ENCODE results near the gene SLC46A3. TPM values are rescaled to one million over a fixed set of nuclear protein-coding genes. Genes with fewer than 3 reads are reported as not detected.
"Not testable (repeated sequence)": the region's sequence is repeated elsewhere in the genome, so short reads cannot be mapped to it uniquely, and the experiment has no call there.

Gene SLC46A3
- total RNA-seq, 6 donors from 2014 or later = 5.8 to 25.0 (median 14.6) TPM

DNA sequence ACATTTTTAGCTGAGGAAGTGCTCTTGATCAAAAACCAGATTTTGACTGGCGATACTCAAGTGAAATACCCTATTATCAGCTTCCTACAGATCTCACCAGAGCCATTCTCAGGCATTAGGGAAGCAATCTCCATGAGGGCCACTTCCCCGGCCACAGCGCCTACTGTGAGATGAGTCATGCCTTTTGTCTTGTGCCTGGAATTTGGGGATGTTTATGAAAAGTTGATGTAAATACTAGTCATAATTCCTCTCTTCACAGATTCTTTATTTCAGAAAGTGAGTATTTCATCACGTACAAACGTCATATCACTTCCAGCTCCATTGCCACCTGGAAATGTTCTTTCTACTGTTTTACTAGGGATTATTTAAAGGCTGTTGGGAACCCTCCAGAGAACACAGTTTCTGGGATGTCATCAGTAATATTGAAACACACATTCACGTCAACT lies 25.3 kb upstream of the SLC46A3 start:
- Histone ChIP-seq H3K27me3 (no peaks in the 10 kb centered on the region), H3K9me3 (no peaks in the 10 kb centered on the region), H3K27ac (peak overlapping the region in 3 of 4 donors; percentile 20 to 36 (median 28)), H3K36me3 (no peaks in the 10 kb centered on the region), H3K4me1 (peaks cover 0 to 3% (median 0%) of the 10 kb centered on the region in 4 donors), H3K4me3 (no peak overlapping the region)
- ATAC-seq (ENCODE audit: low FRiP score in 2 of 2) = peak in 1 of 2 donors; percentile 75
- peak in 1 of 2 donors; percentile 48 for TF ChIP-seq POLR2AphosphoS5 (IDR thresholded peaks at IDR 0.05)
- TF ChIP-seq, protein P1, sequence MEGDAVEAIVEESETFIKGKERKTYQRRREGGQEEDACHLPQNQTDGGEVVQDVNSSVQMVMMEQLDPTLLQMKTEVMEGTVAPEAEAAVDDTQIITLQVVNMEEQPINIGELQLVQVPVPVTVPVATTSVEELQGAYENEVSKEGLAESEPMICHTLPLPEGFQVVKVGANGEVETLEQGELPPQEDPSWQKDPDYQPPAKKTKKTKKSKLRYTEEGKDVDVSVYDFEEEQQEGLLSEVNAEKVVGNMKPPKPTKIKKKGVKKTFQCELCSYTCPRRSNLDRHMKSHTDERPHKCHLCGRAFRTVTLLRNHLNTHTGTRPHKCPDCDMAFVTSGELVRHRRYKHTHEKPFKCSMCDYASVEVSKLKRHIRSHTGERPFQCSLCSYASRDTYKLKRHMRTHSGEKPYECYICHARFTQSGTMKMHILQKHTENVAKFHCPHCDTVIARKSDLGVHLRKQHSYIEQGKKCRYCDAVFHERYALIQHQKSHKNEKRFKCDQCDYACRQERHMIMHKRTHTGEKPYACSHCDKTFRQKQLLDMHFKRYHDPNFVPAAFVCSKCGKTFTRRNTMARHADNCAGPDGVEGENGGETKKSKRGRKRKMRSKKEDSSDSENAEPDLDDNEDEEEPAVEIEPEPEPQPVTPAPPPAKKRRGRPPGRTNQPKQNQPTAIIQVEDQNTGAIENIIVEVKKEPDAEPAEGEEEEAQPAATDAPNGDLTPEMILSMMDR (IDR thresholded peaks at IDR 0.05) = no peak
- peak in 2 of 4 donors; percentile 31 to 73 for TF ChIP-seq EP300 (IDR thresholded peaks at IDR 0.05)
- 52 to 58% methylated on average over 6 of the region's 6 CpGs for WGBS, 2 donors
- peak in 1 of 2 donors; percentile 44 for DNase-seq

DNA sequence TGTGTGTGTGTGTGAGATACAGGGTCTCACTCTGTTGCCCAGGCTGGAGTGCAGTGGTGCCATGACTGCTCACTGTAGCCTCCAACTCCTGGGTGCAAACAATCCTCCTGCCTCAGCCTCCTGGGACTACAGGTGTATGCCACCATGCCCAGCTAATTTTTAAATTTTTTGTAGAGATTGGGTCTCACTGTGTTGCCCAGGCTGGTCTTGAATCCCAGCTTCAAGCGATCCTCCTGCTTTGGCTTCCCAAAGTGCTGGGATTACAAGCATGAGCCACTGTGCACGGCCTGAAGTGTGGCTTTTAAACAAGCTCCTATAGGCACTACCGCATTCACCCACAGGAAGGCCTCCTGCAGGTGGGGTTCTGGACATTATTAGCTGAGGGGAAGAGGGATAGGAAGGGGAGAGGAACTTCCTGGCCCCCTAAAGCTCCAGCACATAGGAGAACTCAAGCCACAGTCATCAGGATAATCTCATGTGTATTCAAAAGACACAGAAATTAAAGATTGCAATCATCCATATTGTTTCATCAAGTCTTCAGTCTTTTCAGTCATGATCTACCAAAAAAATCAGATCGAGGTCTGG lies 24.8 kb upstream of the SLC46A3 start:
- peak overlapping the region in 3 of 4 donors; percentile 20 to 36 (median 28) for H3K27ac ChIP-seq
- no peaks in the 10 kb centered on the region for H3K27me3 ChIP-seq
- no peak overlapping the region for H3K4me3 ChIP-seq
- H3K4me1 ChIP-seq = peaks cover 0 to 3% (median 0%) of the 10 kb centered on the region in 4 donors
- TF ChIP-seq, protein P1 (IDR thresholded peaks at IDR 0.05) = no peak
- TF ChIP-seq POLR2A (IDR thresholded peaks at IDR 0.05) (no peak), EP300 (IDR thresholded peaks at IDR 0.05) (no peak)
- H3K9me3 ChIP-seq = no peaks in the 10 kb centered on the region
- DNase-seq (peak in 1 of 2 donors; percentile 7), ATAC-seq (ENCODE audit: low FRiP score in 2 of 2) (no peak)
- 70 to 76% methylated on average over 4 of the region's 4 CpGs for WGBS, 2 donors
- H3K36me3 ChIP-seq = no peaks in the 10 kb centered on the region

DNA sequence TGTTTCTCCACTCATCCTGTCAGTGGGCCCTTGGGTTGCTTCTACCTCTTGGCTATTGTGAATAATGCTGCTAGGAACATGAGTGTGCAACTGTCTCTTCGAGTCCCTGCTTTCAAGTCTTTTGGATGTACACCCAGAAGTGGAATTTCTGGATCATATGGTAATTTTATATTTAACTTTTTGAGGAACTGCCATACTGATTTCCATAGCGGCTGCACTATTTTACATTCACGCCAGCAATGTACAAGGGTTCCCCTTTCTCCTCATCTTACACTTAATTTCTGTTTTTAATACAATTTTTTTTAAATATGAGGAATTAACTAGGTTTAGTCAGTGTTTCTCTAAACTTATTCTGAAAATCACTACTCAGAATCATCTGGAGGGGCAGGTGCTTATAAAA lies 24.2 kb upstream of the SLC46A3 start:
- no peaks in the 10 kb centered on the region for H3K36me3 ChIP-seq
- no peaks in the 10 kb centered on the region for H3K9me3 ChIP-seq
- H3K4me1 ChIP-seq = peaks cover 0 to 3% (median 0%) of the 10 kb centered on the region in 4 donors
- H3K27me3 ChIP-seq = no peaks in the 10 kb centered on the region
- WGBS, 2 donors = 75 to 84% methylated on average over 3 of the region's 3 CpGs
- H3K4me3 ChIP-seq = no peak overlapping the region
- peak in 1 of 2 donors; percentile 22 for ATAC-seq (ENCODE audit: low FRiP score in 2 of 2)
- no peak for TF ChIP-seq POLR2A (IDR thresholded peaks at IDR 0.05)
- no peak for TF ChIP-seq EP300 (IDR thresholded peaks at IDR 0.05)
- TF ChIP-seq, protein P1 (IDR thresholded peaks at IDR 0.05) = no peak
- no peak for TF ChIP-seq POLR2AphosphoS5 (IDR thresholded peaks at IDR 0.05)
- peak in 1 of 2 donors; percentile 3 for DNase-seq
- H3K27ac ChIP-seq = peak overlapping the region in 2 of 4 donors; percentile 20 to 36

DNA sequence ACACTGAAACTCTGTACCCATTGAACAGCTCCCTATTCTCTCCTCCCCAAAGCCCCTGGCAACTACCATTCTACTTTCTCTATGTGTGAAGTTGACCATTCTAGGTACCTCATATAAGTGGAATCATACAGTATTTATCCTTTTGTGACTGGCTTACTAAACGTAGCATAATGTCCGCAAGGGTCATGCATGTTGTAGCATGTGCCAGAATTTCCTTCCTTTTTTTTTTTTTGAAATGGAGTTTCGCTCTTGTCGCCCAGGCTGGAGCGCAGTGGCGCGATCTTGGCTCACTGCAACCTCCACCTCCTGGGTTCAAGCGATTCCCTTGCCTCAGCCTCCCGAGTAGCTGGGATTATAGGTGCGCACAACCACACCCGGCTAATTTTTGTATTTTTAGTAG lies 23.7 kb upstream of the SLC46A3 start:
- H3K27me3 ChIP-seq, H3K4me3 ChIP-seq, H3K9me3 ChIP-seq, H3K27ac ChIP-seq, H3K4me1 ChIP-seq, DNase-seq, H3K36me3 ChIP-seq: not testable (repeated sequence)
- 74 to 90% methylated on average over 11 of the region's 11 CpGs for WGBS, 2 donors
- peak in 1 of 2 donors; percentile 44 for ATAC-seq (ENCODE audit: low FRiP score in 2 of 2)

DNA sequence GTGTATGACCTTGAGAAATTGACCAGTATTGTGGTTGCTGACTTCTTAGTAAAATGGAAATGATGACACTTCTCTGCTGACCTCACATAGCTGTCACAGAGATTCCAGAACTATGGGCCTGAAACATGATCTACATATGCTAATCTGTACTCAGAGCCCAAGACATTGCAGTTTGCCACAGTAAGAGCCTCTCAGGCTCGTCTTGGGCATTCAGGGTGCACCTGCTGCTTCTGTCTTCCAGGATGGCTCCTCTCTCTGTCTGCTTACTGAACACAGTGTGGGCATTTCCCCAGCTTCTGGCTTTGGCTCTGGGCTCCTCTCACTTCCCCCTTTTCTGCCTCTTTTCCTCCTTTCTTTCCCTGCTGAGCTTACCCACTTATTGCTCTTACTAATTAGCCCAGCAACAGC lies 22.3 kb upstream of the SLC46A3 start:
- Histone ChIP-seq H3K27me3 (no peaks in the 10 kb centered on the region), H3K27ac (no peak overlapping the region), H3K36me3 (no peaks in the 10 kb centered on the region), H3K9me3 (no peaks in the 10 kb centered on the region), H3K4me1 (peaks cover 0 to 3% (median 0%) of the 10 kb centered on the region in 4 donors), H3K4me3 (no peak overlapping the region)
- ATAC-seq (ENCODE audit: low FRiP score in 2 of 2) (peak in 1 of 2 donors; percentile 48), DNase-seq (no peak)
- TF ChIP-seq, protein P1 (IDR thresholded peaks at IDR 0.05) = no peak
- TF ChIP-seq POLR2A (IDR thresholded peaks at IDR 0.05) = no peak
- 7 to 40% methylated on average over 1 of the region's 1 CpG for WGBS, 2 donors

Measured in upper lobe of left lung (tissue), 6 donors.